Activated T-cell treated with anti-CD3 and anti-CD28 coated beads, Interleukin-2, amount 50 U/mL, for 1 hour (primary cell): ENCODE measurements around the gene LDLRAD4.

Experiments used
- DNase-seq: peaks from one replicate; pipeline ENCODE4 v3.0.0-alpha.2; 2020

LDLRAD4 gene

GRCh38 chr18:13500869-13501542 is 282.4 kb downstream of the LDLRAD4 start:
- no peak for DNase-seq

GRCh38 chr18:13501543-13501887 is 283.0 kb downstream of the LDLRAD4 start:
- DNase-seq, result no peak

GRCh38 chr18:13501891-13502290 is 283.3 kb downstream of the LDLRAD4 start:
- DNase-seq, result no peak

GRCh38 chr18:13502585-13502984 is 284.0 kb downstream of the LDLRAD4 start:
- DNase-seq, result no peak

- DNase-seq, result no peak
Measured at GRCh38 chr18:13503836-13504235, 285.3 kb downstream of the LDLRAD4 start.

- DNase-seq, result no peak
Measured at GRCh38 chr18:13505780-13506345, 287.3 kb downstream of the LDLRAD4 start.

GRCh38 chr18:13510594-13510993 is 292.0 kb downstream of the LDLRAD4 start:
- DNase-seq, result no peak

- no peak for DNase-seq
Measured at GRCh38 chr18:13511961-13512577, 293.5 kb downstream of the LDLRAD4 start.

- DNase-seq, result no peak
Measured at GRCh38 chr18:13513021-13513420, 294.5 kb downstream of the LDLRAD4 start.

GRCh38 chr18:13513481-13513880 is 294.9 kb downstream of the LDLRAD4 start:
- no peak for DNase-seq

GRCh38 chr18:13514558-13514957 is 296.0 kb downstream of the LDLRAD4 start:
- DNase-seq, result no peak

- no peak for DNase-seq
Measured at GRCh38 chr18:13516855-13517254, 298.3 kb downstream of the LDLRAD4 start.

GRCh38 chr18:13517369-13517768 is 298.8 kb downstream of the LDLRAD4 start:
- DNase-seq, result no peak

GRCh38 chr18:13518382-13518781 is 299.8 kb downstream of the LDLRAD4 start:
- no peak for DNase-seq

GRCh38 chr18:13520306-13520705 is 301.7 kb downstream of the LDLRAD4 start:
- DNase-seq, result no peak

GRCh38 chr18:13520741-13521140 is 302.2 kb downstream of the LDLRAD4 start:
- no peak for DNase-seq

- DNase-seq, result no peak
Measured at GRCh38 chr18:13521418-13521817, 302.9 kb downstream of the LDLRAD4 start.

GRCh38 chr18:13522256-13522655 is 303.7 kb downstream of the LDLRAD4 start:
- no peak for DNase-seq

GRCh38 chr18:13522861-13523660 is 304.5 kb downstream of the LDLRAD4 start:
- no peak for DNase-seq

- DNase-seq, result no peak
Measured at GRCh38 chr18:13524054-13524453, 305.5 kb downstream of the LDLRAD4 start.

GRCh38 chr18:13524811-13525210 is 306.3 kb downstream of the LDLRAD4 start:
- no peak for DNase-seq

GRCh38 chr18:13525381-13526029 is 306.9 kb downstream of the LDLRAD4 start:
- no peak for DNase-seq

GRCh38 chr18:13526519-13526918 is 308.0 kb downstream of the LDLRAD4 start:
- DNase-seq, result no peak
